ENCODE measurements around the gene MRPS15. TPM values are rescaled to one million over a fixed set of nuclear protein-coding genes. Genes with fewer than 3 reads are reported as not detected.
"Not testable (repeated sequence)": the region's sequence is repeated elsewhere in the genome, so short reads cannot be mapped to it uniquely, and the experiment has no call there.

MRPS15 gene
- total RNA-seq, 2 experiments from 2014 or later, result 81.9 to 101 TPM

DNA sequence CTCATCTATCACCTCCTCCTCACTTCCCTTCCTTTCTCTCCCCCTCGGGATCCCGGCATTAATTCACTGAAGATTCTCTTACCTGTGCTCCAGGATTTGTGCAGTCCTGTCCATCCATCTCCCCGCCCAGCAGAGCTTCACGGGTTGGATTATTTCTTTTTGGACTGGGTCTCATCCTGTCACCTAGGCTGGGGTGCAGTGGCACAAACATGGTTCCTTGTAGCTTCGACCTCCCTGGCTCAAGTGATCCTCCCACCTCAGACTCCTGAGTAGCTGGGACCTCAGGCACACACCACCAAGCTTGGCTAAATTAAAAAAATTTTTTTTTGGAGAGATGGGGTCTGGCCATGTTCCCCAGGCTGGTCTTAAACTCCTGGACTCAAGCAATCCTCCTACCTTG, 30.8 kb upstream of the MRPS15 start:
- no peak for DNase-seq
- Mint-ChIP-seq H3K36me3 (ENCODE audit: low read depth) (no peaks in the 10 kb centered on the region), H3K9me3 (no peaks in the 10 kb centered on the region), H3K27ac (no peak overlapping the region), H3K27me3 (peaks cover 15% of the 10 kb centered on the region), H3K4me3 (no peak overlapping the region), H3K4me1 (no peaks in the 10 kb centered on the region)
- POLR2A ChIA-PET, result no interaction called here
- CTCF ChIA-PET, result no interaction called here

DNA sequence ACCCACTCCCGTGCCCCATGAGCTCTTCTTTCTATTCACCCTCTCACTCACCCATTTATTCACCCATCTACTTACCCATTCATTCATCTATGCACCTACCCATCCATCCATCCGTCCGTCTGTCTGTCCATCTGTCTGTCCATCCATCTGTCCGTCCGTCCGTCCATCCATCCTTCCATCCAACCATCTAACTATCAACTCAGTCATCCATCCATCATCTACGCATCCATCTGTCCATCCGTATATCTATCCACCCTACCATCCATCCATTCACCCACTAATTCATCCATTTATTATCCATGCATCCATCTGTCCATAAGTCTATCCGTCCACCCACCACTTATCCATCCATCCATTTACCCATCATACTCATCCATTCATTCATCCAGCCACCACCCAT, 29.3 kb upstream of the MRPS15 start:
- Mint-ChIP-seq H3K4me1 (no peaks in the 10 kb centered on the region), H3K36me3 (ENCODE audit: low read depth) (no peaks in the 10 kb centered on the region), H3K27me3 (peaks cover 15% of the 10 kb centered on the region), H3K27ac (no peak overlapping the region), H3K4me3 (no peak overlapping the region), H3K9me3 (no peaks in the 10 kb centered on the region)
- ChIA-PET CTCF (interaction anchor here (0.9 kb wide), 1 partner anchor 9 kb away, joined by 4 read pairs; no protein-coding TSS in a partner anchor), POLR2A (no interaction called here)
- DNase-seq, result no peak

DNA sequence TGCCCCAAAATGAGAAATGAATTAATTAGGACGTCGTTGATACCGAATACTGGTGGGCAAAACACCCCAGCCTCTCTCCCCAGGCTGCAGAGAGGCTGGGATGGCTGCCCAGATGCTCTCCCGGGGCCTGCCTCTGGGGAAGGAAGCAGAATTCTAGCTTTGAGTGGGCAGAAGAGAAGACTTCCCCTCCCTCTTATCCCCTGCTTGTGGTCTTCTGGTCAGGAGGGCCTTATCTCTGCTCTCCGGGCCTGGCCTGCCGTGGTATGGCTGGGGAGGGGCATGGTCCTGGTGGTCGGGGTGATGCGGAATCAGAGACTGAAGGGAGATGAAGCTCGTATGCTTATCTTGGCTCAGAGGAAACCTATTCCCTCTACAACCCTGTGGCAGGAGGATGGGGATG, 28.3 kb upstream of the MRPS15 start:
- Mint-ChIP-seq H3K27ac (no peak overlapping the region), H3K9me3 (no peaks in the 10 kb centered on the region), H3K4me3 (no peak overlapping the region), H3K36me3 (ENCODE audit: low read depth) (no peaks in the 10 kb centered on the region), H3K27me3 (peaks cover 10% of the 10 kb centered on the region), H3K4me1 (no peaks in the 10 kb centered on the region)
- CTCF ChIA-PET, result no interaction called here
- POLR2A ChIA-PET, result no interaction called here
- DNase-seq, result no peak

DNA sequence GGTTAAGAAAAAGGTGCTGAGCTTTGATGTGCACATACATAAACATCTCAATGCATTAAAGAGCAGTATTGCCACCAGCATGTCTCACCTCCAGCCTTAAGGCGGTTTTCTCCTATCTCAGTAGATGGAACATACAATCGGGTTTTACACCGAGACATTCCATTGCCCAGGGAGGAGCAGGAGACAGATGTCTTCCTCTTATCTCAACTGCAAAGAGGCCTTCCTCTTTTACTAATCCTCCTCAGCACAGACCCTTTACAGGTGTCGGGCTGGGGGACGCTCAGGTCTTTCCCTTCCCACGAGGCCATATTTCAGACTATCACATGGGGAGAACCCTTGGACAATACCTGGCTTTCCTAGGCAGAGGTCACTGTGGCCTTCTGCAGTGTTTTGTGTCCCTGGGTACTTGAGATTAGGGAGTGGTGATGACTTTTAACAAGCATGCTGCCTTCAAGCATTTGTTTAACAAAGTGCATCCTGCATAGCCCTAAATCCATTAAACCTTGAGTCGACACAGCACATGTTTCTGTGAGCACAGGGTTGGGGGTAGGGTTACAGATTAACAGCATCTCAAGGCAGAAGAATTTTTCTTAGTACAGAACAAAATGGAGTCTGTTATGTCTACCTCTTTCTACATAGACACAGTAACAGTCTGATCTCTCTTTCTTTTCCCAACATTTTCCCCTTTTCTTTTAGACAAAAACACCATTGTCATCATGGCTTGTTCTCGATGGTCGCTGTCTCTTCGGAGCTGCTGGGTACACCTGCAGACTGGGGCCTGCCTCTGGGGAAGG, 25.3 kb upstream of the MRPS15 start:
- H3K9me3 Mint-ChIP-seq; H3K27me3 Mint-ChIP-seq; H3K27ac Mint-ChIP-seq; CTCF ChIA-PET; H3K4me1 Mint-ChIP-seq; POLR2A ChIA-PET; H3K36me3 Mint-ChIP-seq (ENCODE audit: low read depth); DNase-seq; H3K4me3 Mint-ChIP-seq: not testable (repeated sequence)

DNA sequence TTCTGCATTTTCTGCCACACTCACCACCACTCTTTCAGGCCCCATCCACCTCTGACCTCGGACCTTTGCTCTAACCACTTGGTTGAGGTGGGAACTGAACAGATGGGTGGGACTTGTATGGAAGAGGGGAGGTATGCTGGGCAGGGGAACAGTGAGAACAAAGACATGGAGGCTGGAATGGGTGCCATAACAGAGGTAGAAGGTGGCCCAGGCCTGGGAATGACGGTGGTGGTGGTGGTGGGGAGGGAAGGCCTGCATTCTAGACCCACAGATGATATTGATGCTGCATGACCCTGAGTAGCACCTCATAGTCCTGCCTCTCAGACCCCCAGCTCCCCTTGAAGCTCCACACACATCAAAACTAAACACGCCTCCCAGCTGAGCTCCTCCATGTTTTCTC, 23.7 kb upstream of the MRPS15 start:
- Mint-ChIP-seq H3K27ac (no peak overlapping the region), H3K36me3 (ENCODE audit: low read depth) (no peaks in the 10 kb centered on the region), H3K9me3 (no peaks in the 10 kb centered on the region), H3K4me1 (no peaks in the 10 kb centered on the region), H3K27me3 (peaks cover 3% of the 10 kb centered on the region), H3K4me3 (no peak overlapping the region)
- DNase-seq, result no peak
- ChIA-PET CTCF (no interaction called here), POLR2A (no interaction called here)

DNA sequence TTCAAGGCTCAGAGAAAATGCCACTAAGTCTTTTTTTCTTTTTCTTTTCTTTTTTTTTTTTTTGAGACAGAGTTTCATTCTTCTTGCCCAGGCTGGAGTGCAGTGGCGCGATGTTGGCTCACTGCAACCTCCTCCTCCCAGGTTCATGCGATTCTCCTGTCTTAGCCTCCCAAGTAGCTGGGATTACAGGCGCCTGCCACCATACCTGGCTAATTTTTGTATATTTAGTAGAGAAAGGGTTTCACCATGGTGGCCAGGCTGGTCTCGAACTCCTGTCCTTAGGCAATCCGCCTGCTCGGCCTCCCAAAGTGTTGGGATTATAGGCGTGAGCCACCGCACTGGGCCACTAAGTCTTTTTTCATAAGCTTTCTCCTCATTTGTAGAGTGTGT, 23.1 kb upstream of the MRPS15 start:
- DNase-seq; H3K27ac Mint-ChIP-seq; CTCF ChIA-PET; H3K9me3 Mint-ChIP-seq; H3K4me3 Mint-ChIP-seq; H3K4me1 Mint-ChIP-seq; POLR2A ChIA-PET; H3K36me3 Mint-ChIP-seq (ENCODE audit: low read depth); H3K27me3 Mint-ChIP-seq: not testable (repeated sequence)

DNA sequence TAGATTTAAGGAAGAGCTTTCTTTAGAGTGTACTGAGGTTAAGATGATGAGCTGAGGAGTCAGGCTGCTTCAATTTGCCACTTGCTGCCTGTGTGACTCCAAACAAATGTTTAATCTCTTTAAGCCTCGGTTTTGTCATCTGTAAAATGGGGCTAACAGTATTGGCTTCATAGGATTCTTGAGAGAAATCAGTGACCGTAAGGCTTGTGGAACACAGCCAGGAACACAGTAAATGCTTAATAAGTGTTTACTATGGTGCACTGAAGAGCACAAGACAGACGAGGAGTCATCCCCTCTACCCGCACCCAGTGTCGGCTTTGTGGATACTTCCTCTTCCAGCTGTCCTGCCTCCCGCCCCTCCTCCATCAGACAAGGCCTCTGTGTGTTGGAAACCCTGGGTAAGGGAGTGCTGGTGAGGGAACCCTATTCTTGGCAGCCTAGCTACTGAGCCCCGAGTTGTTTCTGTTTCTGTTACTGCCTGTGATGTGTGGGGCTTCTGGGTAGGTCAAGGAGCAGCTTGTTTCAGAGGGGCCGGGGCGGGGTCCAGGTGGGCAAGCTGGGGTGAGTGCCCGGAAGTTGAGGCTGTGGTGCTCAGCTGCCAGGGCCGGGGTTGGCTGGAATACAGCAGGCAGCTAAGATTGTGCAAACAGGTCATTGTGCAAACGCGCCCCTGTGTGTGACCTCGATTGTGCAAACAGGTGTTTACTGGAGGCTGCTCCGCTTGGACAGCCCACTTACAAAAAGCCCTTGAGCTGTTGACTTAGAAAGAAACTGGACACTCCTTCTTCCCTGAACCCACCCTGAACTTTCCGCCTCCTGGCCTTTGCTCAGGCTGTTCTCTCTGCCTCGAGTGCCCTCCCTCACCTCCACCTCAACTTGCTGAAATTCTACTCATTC, 22.5 kb upstream of the MRPS15 start:
- no peaks in the 10 kb centered on the region for H3K36me3 Mint-ChIP-seq (ENCODE audit: low read depth)
- CTCF ChIA-PET, result interaction anchor here (2.4 kb wide), 1 partner anchor 18 kb away, joined by 5 read pairs; no protein-coding TSS in a partner anchor
- peaks cover under 1% of the 10 kb centered on the region for H3K27me3 Mint-ChIP-seq
- DNase-seq, result no peak
- H3K4me3 Mint-ChIP-seq, result no peak overlapping the region
- H3K4me1 Mint-ChIP-seq, result peaks cover 8% of the 10 kb centered on the region
- no peaks in the 10 kb centered on the region for H3K9me3 Mint-ChIP-seq
- no peak overlapping the region for H3K27ac Mint-ChIP-seq
- POLR2A ChIA-PET, result no interaction called here

DNA sequence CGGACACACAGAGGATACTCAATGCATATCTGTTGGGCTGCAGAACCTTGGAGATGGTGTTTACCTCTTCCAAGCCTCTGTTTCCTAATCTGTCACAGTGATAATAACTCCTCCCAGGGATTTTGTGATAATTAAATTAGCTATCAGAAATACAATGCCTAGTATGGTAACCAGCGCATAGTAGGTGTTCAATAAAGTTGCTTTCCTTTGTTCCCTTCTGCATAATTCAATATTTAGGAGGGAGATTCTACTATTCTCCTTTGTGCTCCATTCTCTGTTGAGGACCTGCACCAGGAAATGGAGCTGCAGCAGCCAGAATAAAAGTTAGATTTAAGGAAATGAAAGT, 21.9 kb upstream of the MRPS15 start:
- Mint-ChIP-seq H3K4me3 (no peak overlapping the region), H3K27ac (no peak overlapping the region), H3K4me1 (peaks cover 12% of the 10 kb centered on the region), H3K9me3 (no peaks in the 10 kb centered on the region), H3K27me3 (peaks cover 1% of the 10 kb centered on the region), H3K36me3 (ENCODE audit: low read depth) (no peaks in the 10 kb centered on the region)
- ChIA-PET CTCF (interaction anchor here (0.9 to 2.4 kb wide), 2 partner anchors 17 to 104 kb away, joined by 3 to 5 read pairs; no protein-coding TSS in a partner anchor), POLR2A (no interaction called here)
- DNase-seq, result no peak

DNA sequence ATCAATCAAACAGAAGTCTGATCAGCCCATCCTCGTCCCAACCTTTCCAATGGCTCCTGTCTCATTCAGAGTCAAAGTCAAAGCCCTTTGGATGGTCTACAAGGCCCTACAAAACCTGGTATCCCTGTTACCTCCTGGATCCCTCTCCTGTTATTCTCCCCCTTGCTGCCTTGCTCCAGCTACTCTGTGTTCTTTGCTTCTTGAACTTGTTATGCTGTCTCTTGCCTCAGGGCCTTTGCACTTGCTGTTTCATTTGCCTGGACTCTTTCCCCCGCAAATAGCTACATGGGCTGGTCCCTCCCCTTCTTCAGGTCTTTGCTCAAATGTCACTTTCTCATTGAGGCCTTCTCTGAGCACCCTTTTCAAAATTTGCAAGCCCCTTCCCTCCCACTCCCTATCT, 19.9 kb upstream of the MRPS15 start:
- no peaks in the 10 kb centered on the region for H3K9me3 Mint-ChIP-seq
- peak overlapping the region; percentile 47 for H3K27ac Mint-ChIP-seq
- peaks cover 12% of the 10 kb centered on the region for H3K4me1 Mint-ChIP-seq
- no peak for DNase-seq
- H3K27me3 Mint-ChIP-seq, result peaks cover 1% of the 10 kb centered on the region
- POLR2A ChIA-PET, result no interaction called here
- no peak overlapping the region for H3K4me3 Mint-ChIP-seq
- H3K36me3 Mint-ChIP-seq (ENCODE audit: low read depth), result no peaks in the 10 kb centered on the region
- CTCF ChIA-PET, result interaction anchor here (2.4 kb wide), 1 partner anchor 15 kb away, joined by 5 read pairs; no protein-coding TSS in a partner anchor

DNA sequence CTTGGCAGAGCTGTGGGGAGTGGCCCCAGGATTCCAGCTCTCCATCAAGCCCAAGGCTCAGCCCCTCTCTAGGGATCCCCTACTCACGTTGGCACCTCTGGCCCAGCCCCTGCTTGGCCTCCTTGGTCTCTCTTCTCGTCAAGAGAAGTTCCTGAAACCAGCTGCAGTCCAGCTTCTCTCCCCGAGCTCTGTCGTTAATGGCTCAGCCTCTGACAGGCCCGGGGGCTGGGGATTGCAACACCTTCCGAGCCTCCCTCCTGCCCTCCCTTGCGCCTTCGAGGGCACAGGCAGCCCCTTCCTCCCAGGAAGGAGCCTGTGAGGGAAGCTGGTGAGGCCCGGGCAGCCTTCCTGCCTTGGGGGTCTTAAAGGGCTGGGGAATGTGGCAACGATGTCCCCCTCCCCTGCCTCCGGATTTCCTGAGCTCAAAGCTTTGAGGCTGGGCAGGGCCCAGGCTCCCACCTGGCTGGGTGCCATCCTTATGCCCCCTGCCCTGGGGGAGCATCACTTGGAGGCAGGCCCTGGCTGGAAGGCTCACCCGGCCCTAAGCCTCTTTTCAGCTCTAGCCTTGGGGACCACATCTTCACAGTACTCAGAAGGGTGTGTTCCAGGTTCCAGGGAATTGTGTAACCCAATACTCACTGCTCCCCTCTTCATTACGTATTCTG, 18.7 kb upstream of the MRPS15 start, which contains the start of gene CSF3R:
Gene CSF3R, minus strand, starts transcription at position 190 of the 665 bp plus-strand sequence. CDS start 3,417 bp downstream, outside the sequence.
- H3K4me1 Mint-ChIP-seq, result peaks cover 12% of the 10 kb centered on the region
- POLR2A ChIA-PET, result no interaction called here
- H3K4me3 Mint-ChIP-seq, result peak within 1 kb of the TSS; percentile 2
- peak within 1 kb of the TSS; percentile 80 for H3K27ac Mint-ChIP-seq
- no peaks in the 10 kb centered on the region for H3K36me3 Mint-ChIP-seq (ENCODE audit: low read depth)
- CTCF ChIA-PET, result interaction anchor here (0.9 kb wide), 1 partner anchor 10 kb away, joined by 4 read pairs; no protein-coding TSS in a partner anchor
- H3K27me3 Mint-ChIP-seq, result peaks cover 1% of the 10 kb centered on the region
- H3K9me3 Mint-ChIP-seq, result no peaks in the 10 kb centered on the region
- no peak for DNase-seq

DNA sequence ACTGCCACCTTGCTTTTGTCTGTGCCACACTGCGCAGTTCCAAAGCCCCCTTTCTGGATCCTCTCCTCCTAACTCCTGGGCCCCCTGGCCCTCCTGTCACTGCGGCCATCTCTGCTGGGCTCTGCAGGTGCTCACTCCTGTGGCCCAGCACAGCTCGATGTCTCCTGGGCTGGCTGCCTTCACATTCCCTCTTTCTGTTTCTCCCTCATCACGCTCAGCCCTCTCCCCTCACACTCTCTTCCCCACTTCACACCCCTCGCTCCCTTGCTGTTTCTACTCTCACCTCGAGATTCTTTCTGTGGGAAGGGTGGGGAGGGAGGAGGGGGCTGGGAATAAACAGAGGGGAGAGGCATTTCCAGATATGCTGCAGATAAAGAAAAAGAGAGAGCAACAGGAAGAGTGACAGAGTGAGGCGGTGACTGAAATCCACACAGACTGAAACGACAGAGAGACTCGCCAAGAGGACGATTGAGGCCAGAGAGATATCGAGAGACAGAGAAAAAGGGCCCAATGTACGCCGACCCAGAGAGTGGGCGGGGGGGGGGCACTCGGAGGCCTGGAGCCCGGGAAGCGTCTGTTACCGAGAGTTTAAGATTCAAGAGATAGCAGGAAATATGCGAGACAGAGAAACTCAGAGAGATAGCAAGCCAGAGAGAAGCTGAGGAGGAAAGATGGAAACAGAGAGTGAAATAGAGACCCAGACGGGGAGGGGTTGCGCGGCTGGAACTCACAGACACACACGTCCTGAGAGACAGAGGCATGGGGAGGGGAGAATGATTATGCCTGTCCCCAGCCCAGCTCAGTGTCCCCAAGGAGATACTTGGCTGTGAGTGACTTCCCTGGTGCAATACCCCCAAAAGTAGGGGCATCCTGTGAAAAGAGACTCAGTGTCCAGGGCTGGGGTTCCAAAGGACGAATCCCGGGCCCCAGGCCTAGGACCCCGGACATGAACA, 17.9 kb upstream of the MRPS15 start:
- peaks cover 12% of the 10 kb centered on the region for H3K4me1 Mint-ChIP-seq
- CTCF ChIA-PET, result interaction anchor here (0.9 kb wide), 1 partner anchor 9 kb away, joined by 4 read pairs; no protein-coding TSS in a partner anchor
- POLR2A ChIA-PET, result no interaction called here
- H3K9me3 Mint-ChIP-seq, result no peaks in the 10 kb centered on the region
- H3K36me3 Mint-ChIP-seq (ENCODE audit: low read depth), result no peaks in the 10 kb centered on the region
- peaks cover 1% of the 10 kb centered on the region for H3K27me3 Mint-ChIP-seq
- peak overlapping the region; percentile 80 for H3K27ac Mint-ChIP-seq
- H3K4me3 Mint-ChIP-seq, result peak overlapping the region; percentile 2
- DNase-seq, result no peak

DNA sequence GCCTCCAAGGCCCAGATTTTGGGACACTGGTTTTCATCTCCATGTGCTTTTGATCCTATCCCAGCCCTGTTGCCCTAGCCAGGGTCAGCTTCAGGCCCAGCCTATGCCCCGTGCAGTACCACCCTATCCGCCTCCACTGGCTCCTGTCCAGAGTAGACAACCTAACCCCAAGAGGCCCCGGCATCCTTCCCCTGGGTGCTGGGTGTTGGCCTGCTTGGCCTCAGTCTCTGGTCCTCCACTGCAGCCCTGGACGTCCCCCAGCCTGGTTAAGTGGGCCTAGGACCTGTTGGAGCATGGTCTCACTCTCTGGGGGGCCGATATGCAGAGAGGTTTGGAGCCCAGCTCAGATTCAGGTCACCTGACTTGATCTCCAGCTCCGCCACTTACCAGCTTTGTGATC, 16.9 kb upstream of the MRPS15 start:
- ChIA-PET POLR2A (no interaction called here), CTCF (no interaction called here)
- no peak overlapping the region for H3K27ac Mint-ChIP-seq
- H3K4me3 Mint-ChIP-seq, result no peak overlapping the region
- no peaks in the 10 kb centered on the region for H3K36me3 Mint-ChIP-seq (ENCODE audit: low read depth)
- H3K4me1 Mint-ChIP-seq, result peaks cover 12% of the 10 kb centered on the region
- no peak for DNase-seq
- no peaks in the 10 kb centered on the region for H3K9me3 Mint-ChIP-seq
- peaks cover 1% of the 10 kb centered on the region for H3K27me3 Mint-ChIP-seq

Data from activated CD4-positive, alpha-beta T cell treated with anti-CD3 and anti-CD28 coated beads, Interleukin-2, amount 10 ng/mL, durations not matched to agents 7 days and 5 days (primary cell).